Astrocyte (in vitro differentiated cells and primary cell): ENCODE measurements around the gene TNFRSF1B.

Experiments
- EZH2 ChIP-seq: IDR thresholded peaks from 2 replicates; pipeline ENCODE4 v1.6.1; 2012; ENCODE audit warnings: mild to moderate bottlenecking, low read length, inconsistent platforms; ENCODE audit not compliant: insufficient read depth
- TF ChIP-seq, protein P1 (sequence below): IDR thresholded peaks from 2 replicates; pipeline ENCODE4 v1.5.1; 2011; ENCODE audit warnings: low read depth, mild to moderate bottlenecking, inconsistent platforms, low read length, moderate library complexity; ENCODE audit not compliant: insufficient read depth

DNA sequence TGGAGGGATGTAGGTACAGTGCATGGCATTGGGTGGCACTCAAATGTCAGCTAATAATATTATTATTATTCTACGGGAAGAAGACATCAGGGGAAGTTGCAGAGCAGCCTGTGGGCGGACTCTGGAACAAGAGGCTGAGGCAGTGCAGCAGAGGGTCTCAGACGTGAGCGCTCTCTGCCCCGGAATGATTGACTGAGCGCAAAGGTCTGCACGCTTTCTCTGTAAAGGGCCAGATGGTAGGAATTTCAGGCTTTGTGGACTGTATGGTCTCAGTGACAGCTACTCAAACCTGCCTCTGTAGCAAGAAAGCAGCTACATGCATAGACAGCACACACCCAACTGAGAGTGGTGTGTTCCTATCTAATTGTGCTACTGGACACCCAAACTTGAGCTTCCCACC, 33.4 kb downstream of the TNFRSF1B start:
- TF ChIP-seq, protein P1, sequence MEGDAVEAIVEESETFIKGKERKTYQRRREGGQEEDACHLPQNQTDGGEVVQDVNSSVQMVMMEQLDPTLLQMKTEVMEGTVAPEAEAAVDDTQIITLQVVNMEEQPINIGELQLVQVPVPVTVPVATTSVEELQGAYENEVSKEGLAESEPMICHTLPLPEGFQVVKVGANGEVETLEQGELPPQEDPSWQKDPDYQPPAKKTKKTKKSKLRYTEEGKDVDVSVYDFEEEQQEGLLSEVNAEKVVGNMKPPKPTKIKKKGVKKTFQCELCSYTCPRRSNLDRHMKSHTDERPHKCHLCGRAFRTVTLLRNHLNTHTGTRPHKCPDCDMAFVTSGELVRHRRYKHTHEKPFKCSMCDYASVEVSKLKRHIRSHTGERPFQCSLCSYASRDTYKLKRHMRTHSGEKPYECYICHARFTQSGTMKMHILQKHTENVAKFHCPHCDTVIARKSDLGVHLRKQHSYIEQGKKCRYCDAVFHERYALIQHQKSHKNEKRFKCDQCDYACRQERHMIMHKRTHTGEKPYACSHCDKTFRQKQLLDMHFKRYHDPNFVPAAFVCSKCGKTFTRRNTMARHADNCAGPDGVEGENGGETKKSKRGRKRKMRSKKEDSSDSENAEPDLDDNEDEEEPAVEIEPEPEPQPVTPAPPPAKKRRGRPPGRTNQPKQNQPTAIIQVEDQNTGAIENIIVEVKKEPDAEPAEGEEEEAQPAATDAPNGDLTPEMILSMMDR, result no peak
- TF ChIP-seq EZH2, result no peak
